SK-N-SH (cell line): ENCODE measurements around the gene ETV6. TPM values are rescaled to one million over a fixed set of nuclear protein-coding genes. Genes with fewer than 3 reads are reported as not detected.

Source experiments
- CTCF ChIA-PET: fragments of 300-600, 350-600 bp; formaldehyde crosslinking; extraction: SDS; loops from one replicate; lab custom pipeline; 2021; lab: Yijun Ruan, JAX
- POLR2A ChIA-PET: fragments of 350-600 bp; sonication (Branson Sonifier 250); formaldehyde crosslinking; extraction: SDS; loops from one replicate; lab custom pipeline; 2020; ENCODE audit warnings: antibody characterized with exemption, inconsistent platforms; lab: Yijun Ruan, JAX
- DNase-seq: peaks from one replicate; pipeline ENCODE4 v3.0.0; 2012
- H2AFZ ChIP-seq: fragments of 200-600 bp; sonication (generic); 2 replicates; pipeline ENCODE4 v1.8.1; 2016; ENCODE audit warnings: antibody characterized with exemption, mild to moderate bottlenecking, low read depth
- H3F3A ChIP-seq: fragments of 200-600 bp; sonication (generic); replicated peaks from 2 replicates; pipeline ENCODE3; 2016; ENCODE audit warnings: antibody characterized with exemption, mild to moderate bottlenecking; ENCODE audit not compliant: insufficient read depth
- H3K27ac ChIP-seq, 2 experiments: fragments of 200-500 bp in 1 of 2; fragments of 200-600 bp in 1 of 2; sonication (Bioruptor generic) in 1 of 2; sonication (generic), shearing (Covaris generic) in 1 of 2; 2 replicates each; pipeline versions ENCODE4 v1.5.1 to v1.6.1; 2014 to 2016; ENCODE audit warnings: low read depth in 2 of 2, inconsistent platforms in 1 of 2, low read length in 1 of 2, mild to moderate bottlenecking in 1 of 2, mixed read lengths in 1 of 2
- H3K27me3 ChIP-seq: fragments of 200-600 bp; sonication (generic), shearing (Covaris generic); 2 replicates; pipeline ENCODE4 v1.6.1; 2016; ENCODE audit warnings: mixed run types; ENCODE audit not compliant: insufficient read depth
- H3K36me3 ChIP-seq, 2 experiments: fragments of 200-500 bp in 1 of 2; fragments of 200-600 bp in 1 of 2; sonication (Bioruptor generic) in 1 of 2; sonication (generic) in 1 of 2; replicated peaks in 1 of 2; 2 replicates each; pipeline versions ENCODE3 to v1.5.1; 2014 to 2016; ENCODE audit warnings: low read length in 1 of 2, mild to moderate bottlenecking in 1 of 2; ENCODE audit not compliant: insufficient read depth in 2 of 2, control insufficient read depth in 1 of 2
- H3K4me1 ChIP-seq, 2 experiments: fragments of 200-500 bp in 1 of 2; fragments of 200-600 bp in 1 of 2; sonication (Bioruptor generic) in 1 of 2; sonication (generic), shearing (Covaris generic) in 1 of 2; 2 replicates each; pipeline versions ENCODE4 v1.5.1 to v1.6.1; 2014 to 2016; ENCODE audit warnings: low read depth in 1 of 2, low read length in 1 of 2, mixed run types in 1 of 2; ENCODE audit not compliant: insufficient read depth in 2 of 2, control insufficient read depth in 1 of 2
- H3K4me2 ChIP-seq: fragments of 200-600 bp; sonication (generic), shearing (Covaris generic); 2 replicates; pipeline ENCODE4 v1.6.1; 2017; ENCODE audit warnings: mixed run types
- H3K4me3 ChIP-seq, 2 experiments: fragments of 200-500 bp in 1 of 2; fragments of 200-600 bp in 1 of 2; sonication (Bioruptor generic) in 1 of 2; sonication (generic), shearing (Covaris generic) in 1 of 2; 2 replicates each; pipeline versions ENCODE4 v1.5.1 to v1.8.1; 2014 to 2016; ENCODE audit warnings: low read depth in 2 of 2, inconsistent platforms in 1 of 2, low read length in 1 of 2, mild to moderate bottlenecking in 1 of 2, mixed read lengths in 1 of 2, moderate library complexity in 1 of 2
- H3K79me2 ChIP-seq: fragments of 200-600 bp; sonication (generic); 2 replicates; pipeline ENCODE4 v1.8.1; 2017; ENCODE audit warnings: mild to moderate bottlenecking; ENCODE audit not compliant: insufficient read depth
- H3K9ac ChIP-seq: fragments of 200-600 bp; sonication (generic); 2 replicates; pipeline ENCODE4 v1.6.1; 2017; ENCODE audit warnings: mixed run types
- H3K9me2 ChIP-seq: fragments of 200-600 bp; sonication (generic); 2 replicates; pipeline ENCODE4 v1.6.1; 2017; ENCODE audit warnings: mixed run types
- H3K9me3 ChIP-seq: fragments of 200-600 bp; sonication (generic); 2 replicates; pipeline ENCODE4 v1.6.1; 2017; ENCODE audit warnings: mixed run types, mild to moderate bottlenecking, moderate library complexity
- H4K20me1 ChIP-seq: fragments of 200-600 bp; sonication (generic); 2 replicates; pipeline ENCODE4 v1.6.1; 2017; ENCODE audit warnings: mild to moderate bottlenecking, mixed run types; ENCODE audit not compliant: insufficient read depth
- CHD2 ChIP-seq: fragments of 150-350 bp; IDR thresholded peaks from 2 replicates; pipeline ENCODE4 v1.6.1; 2018; ENCODE audit warnings: low read length; ENCODE audit not compliant: partially characterized antibody
- ELF1 ChIP-seq: IDR thresholded peaks from 2 replicates; pipeline ENCODE4 v1.4.0; 2012
- MEF2A ChIP-seq: IDR thresholded peaks from 2 replicates; pipeline ENCODE4 v1.4.0; 2012; ENCODE audit warnings: low read depth, borderline replicate concordance
- MXI1 ChIP-seq: IDR thresholded peaks from 2 replicates; pipeline ENCODE4 v1.6.1; 2012; ENCODE audit warnings: mild to moderate bottlenecking, low read depth, low read length, improper control_type of control experiment
- NFIC ChIP-seq: IDR thresholded peaks from 2 replicates; pipeline ENCODE4 v1.4.0; 2012; ENCODE audit warnings: borderline replicate concordance
- NRF1 ChIP-seq: IDR thresholded peaks from 2 replicates; pipeline ENCODE4 v1.6.1; 2012; ENCODE audit warnings: low read depth, mild to moderate bottlenecking, low read length
- RAD21 ChIP-seq: IDR thresholded peaks from 2 replicates; pipeline ENCODE4 v1.6.1; 2012; ENCODE audit warnings: mild to moderate bottlenecking, low read length
- TAF1 ChIP-seq: IDR thresholded peaks from 2 replicates; pipeline ENCODE4 v1.6.1; 2012; ENCODE audit warnings: low read depth, mild to moderate bottlenecking, low read length, moderate library complexity, borderline replicate concordance
- WGBS: methylation state at CpG from one replicate; pipeline ENCODE4 v1.1.6; 2017; ENCODE audit warnings: low lambda C conversion rate; 5-methylcytosine and 5-hydroxymethylcytosine counted together
- polyA plus RNA-seq, 3 experiments: library from polyadenylated mRNA; depleted of rRNA; stranded (reverse); fragments of >200 nt; gene quantifications; 2 replicates each; pipeline ENCODE4 v1.2.3, GENCODE V29; 2012
- TF ChIP-seq, protein P1 (sequence below): fragments of 150-350 bp; IDR thresholded peaks from 2 replicates; pipeline ENCODE4 v1.6.1; 2017; ENCODE audit warnings: antibody characterized with exemption, low read length, low read depth, borderline replicate concordance
- TF ChIP-seq, protein P2 (sequence below): IDR thresholded peaks from 2 replicates; pipeline ENCODE4 v1.6.1; 2012; ENCODE audit warnings: mild to moderate bottlenecking, low read depth, low read length, moderate library complexity
- TF ChIP-seq, protein P3 (sequence below): fragments of 150-350 bp; IDR thresholded peaks from 2 replicates; pipeline ENCODE4 v1.6.1; 2016; ENCODE audit warnings: mild to moderate bottlenecking, low read depth, low read length
- TF ChIP-seq, protein P4 (sequence below): IDR thresholded peaks from 2 replicates; pipeline ENCODE4 v1.4.0; 2012; ENCODE audit warnings: low read depth

The ETV6 gene
- polyA plus RNA-seq, 1 of the 3 experiments (the other 2 are of a cell fraction), result 4.0 TPM

DNA sequence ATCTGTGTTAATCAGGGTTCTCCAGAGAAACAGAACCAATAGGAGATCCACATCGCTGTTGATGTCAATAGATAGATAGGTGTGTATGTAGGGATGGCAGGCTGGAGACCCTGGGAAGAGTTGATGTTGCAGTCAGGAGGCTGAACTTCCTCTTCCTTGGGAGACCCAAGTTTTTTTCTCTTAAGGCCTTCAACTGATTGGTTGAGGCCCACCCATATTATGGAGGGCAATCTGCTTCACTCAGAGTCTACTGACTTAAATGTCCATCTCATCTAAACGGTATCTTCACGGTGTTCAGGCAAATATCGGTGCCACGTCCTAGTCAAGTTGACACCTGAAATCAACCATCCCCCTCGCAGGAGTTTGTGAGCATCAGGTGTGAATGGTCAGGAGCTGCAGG is 63.0 kb downstream of the ETV6 start:
- no peak overlapping the region for H3K27ac ChIP-seq
- peaks cover 1% of the 10 kb centered on the region for H3F3A ChIP-seq
- H3K9me2 ChIP-seq, result no peaks in the 10 kb centered on the region
- H3K27me3 ChIP-seq, result no peaks in the 10 kb centered on the region
- no peaks in the 10 kb centered on the region; the same call in 1 of the 2 replicates for H4K20me1 ChIP-seq
- no peaks in the 10 kb centered on the region for H3K9me3 ChIP-seq
- peaks cover 24 to 31% of the 10 kb centered on the region in 2 experiments for H3K4me1 ChIP-seq
- 98% methylated on average over 6 of the region's 6 CpGs for WGBS
- H3K36me3 ChIP-seq, result no peaks in the 10 kb centered on the region
- TF ChIP-seq CHD2 (no peak), TAF1 (no peak), RAD21 (no peak)
- TF ChIP-seq, protein P1, sequence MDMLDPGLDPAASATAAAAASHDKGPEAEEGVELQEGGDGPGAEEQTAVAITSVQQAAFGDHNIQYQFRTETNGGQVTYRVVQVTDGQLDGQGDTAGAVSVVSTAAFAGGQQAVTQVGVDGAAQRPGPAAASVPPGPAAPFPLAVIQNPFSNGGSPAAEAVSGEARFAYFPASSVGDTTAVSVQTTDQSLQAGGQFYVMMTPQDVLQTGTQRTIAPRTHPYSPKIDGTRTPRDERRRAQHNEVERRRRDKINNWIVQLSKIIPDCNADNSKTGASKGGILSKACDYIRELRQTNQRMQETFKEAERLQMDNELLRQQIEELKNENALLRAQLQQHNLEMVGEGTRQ, result no peak
- TF ChIP-seq, protein P2, sequence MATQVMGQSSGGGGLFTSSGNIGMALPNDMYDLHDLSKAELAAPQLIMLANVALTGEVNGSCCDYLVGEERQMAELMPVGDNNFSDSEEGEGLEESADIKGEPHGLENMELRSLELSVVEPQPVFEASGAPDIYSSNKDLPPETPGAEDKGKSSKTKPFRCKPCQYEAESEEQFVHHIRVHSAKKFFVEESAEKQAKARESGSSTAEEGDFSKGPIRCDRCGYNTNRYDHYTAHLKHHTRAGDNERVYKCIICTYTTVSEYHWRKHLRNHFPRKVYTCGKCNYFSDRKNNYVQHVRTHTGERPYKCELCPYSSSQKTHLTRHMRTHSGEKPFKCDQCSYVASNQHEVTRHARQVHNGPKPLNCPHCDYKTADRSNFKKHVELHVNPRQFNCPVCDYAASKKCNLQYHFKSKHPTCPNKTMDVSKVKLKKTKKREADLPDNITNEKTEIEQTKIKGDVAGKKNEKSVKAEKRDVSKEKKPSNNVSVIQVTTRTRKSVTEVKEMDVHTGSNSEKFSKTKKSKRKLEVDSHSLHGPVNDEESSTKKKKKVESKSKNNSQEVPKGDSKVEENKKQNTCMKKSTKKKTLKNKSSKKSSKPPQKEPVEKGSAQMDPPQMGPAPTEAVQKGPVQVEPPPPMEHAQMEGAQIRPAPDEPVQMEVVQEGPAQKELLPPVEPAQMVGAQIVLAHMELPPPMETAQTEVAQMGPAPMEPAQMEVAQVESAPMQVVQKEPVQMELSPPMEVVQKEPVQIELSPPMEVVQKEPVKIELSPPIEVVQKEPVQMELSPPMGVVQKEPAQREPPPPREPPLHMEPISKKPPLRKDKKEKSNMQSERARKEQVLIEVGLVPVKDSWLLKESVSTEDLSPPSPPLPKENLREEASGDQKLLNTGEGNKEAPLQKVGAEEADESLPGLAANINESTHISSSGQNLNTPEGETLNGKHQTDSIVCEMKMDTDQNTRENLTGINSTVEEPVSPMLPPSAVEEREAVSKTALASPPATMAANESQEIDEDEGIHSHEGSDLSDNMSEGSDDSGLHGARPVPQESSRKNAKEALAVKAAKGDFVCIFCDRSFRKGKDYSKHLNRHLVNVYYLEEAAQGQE, result no peak
- POLR2A ChIA-PET, result no interaction called here
- CTCF ChIA-PET, result no interaction called here
- no peak overlapping the region for H2AFZ ChIP-seq
- no peak overlapping the region for H3K4me3 ChIP-seq
- H3K9ac ChIP-seq, result no peak overlapping the region
- H3K79me2 ChIP-seq, result peaks cover 98% of the 10 kb centered on the region
- H3K4me2 ChIP-seq, result no peak overlapping the region
- no peak for DNase-seq

DNA sequence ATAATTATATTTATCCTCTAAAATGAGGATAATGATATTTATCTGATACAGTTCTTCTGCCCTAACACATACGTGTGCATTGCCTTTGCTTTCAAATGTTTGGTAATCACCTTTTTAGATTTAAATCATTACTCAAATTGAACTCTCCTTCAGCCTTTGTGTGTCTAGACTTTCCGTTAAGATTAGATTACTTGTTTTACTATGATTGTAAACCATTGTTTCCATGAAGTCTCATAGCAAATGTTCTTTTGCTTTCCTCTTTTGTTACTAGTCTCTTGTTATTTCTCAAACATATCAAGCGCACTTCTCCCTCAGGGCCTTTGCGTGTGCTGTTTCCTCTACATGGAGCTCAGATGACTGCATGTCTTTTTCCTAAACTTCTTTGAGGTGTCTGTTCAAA is 63.7 kb downstream of the ETV6 start:
- H3K27ac ChIP-seq, result no peak overlapping the region
- H3K4me3 ChIP-seq, result no peak overlapping the region
- H3K36me3 ChIP-seq, result no peaks in the 10 kb centered on the region
- peaks cover 8% of the 10 kb centered on the region for H3F3A ChIP-seq
- no peaks in the 10 kb centered on the region; the same call in 1 of the 2 replicates for H4K20me1 ChIP-seq
- peaks cover 94% of the 10 kb centered on the region for H3K79me2 ChIP-seq
- 98% methylated on average over 4 of the region's 4 CpGs for WGBS
- H3K4me1 ChIP-seq, result peaks cover 28 to 31% of the 10 kb centered on the region in 2 experiments
- H2AFZ ChIP-seq, result no peak overlapping the region
- H3K9ac ChIP-seq, result no peak overlapping the region
- ChIA-PET POLR2A (no interaction called here), CTCF (no interaction called here)
- TF ChIP-seq NFIC (no peak), MXI1 (no peak), MEF2A (no peak), CHD2 (no peak), NRF1 (no peak), ELF1 (no peak)
- TF ChIP-seq, protein P3, sequence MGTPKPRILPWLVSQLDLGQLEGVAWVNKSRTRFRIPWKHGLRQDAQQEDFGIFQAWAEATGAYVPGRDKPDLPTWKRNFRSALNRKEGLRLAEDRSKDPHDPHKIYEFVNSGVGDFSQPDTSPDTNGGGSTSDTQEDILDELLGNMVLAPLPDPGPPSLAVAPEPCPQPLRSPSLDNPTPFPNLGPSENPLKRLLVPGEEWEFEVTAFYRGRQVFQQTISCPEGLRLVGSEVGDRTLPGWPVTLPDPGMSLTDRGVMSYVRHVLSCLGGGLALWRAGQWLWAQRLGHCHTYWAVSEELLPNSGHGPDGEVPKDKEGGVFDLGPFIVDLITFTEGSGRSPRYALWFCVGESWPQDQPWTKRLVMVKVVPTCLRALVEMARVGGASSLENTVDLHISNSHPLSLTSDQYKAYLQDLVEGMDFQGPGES, result no peak
- TF ChIP-seq, protein P2, result no peak
- TF ChIP-seq, protein P4, sequence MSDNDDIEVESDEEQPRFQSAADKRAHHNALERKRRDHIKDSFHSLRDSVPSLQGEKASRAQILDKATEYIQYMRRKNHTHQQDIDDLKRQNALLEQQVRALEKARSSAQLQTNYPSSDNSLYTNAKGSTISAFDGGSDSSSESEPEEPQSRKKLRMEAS, result no peak
- no peaks in the 10 kb centered on the region for H3K9me2 ChIP-seq
- no peak for DNase-seq
- no peak overlapping the region for H3K4me2 ChIP-seq
- H3K27me3 ChIP-seq, result no peaks in the 10 kb centered on the region
- no peaks in the 10 kb centered on the region for H3K9me3 ChIP-seq
